ENCODE results near the gene ABCC5.
A peak's percentile ranks its signal among the peaks of the same experiment; 100 is the strongest.
"Not testable (repeated sequence)": the region's sequence is repeated elsewhere in the genome, so short reads cannot be mapped to it uniquely, and the experiment has no call there.

ABCC5 gene

GRCh38 chr3:184017672-184018423 lies at the start of gene ABCC5:
TSS of gene ABCC5 (minus strand) at chr3:184017884. CDS start at chr3:184014392, 3,492 bp downstream.
- H3K4me3 Mint-ChIP-seq: peak within 1 kb of the TSS; percentile 99
- DNase-seq (ENCODE audit: low spot score in 2 of 2) (peak; percentile 64 to 70), ATAC-seq (ENCODE audit: low read depth) (peak; percentile 93)
- H3K4me1 Mint-ChIP-seq: peaks cover 15% of the 10 kb centered on the region
- H3K27ac Mint-ChIP-seq: peak within 1 kb of the TSS; percentile 84
- H3K36me3 Mint-ChIP-seq: peaks cover 1% of the 10 kb centered on the region
- H3K27me3 Mint-ChIP-seq: peaks cover 10% of the 10 kb centered on the region
- no peaks in the 10 kb centered on the region for H3K9me3 Mint-ChIP-seq

GRCh38 chr3:184066211-184066610 lies 48.5 kb upstream of the ABCC5 start:
- H3K4me1 Mint-ChIP-seq: no peaks in the 10 kb centered on the region
- no peak for DNase-seq (ENCODE audit: low spot score in 2 of 2)
- peaks cover 14% of the 10 kb centered on the region for H3K27me3 Mint-ChIP-seq
- no peak overlapping the region for H3K27ac Mint-ChIP-seq
- ATAC-seq (ENCODE audit: low read depth): no peak
- no peak overlapping the region for H3K4me3 Mint-ChIP-seq
- H3K36me3 Mint-ChIP-seq: peaks cover 3% of the 10 kb centered on the region
- peaks cover 6% of the 10 kb centered on the region for H3K9me3 Mint-ChIP-seq

DNA sequence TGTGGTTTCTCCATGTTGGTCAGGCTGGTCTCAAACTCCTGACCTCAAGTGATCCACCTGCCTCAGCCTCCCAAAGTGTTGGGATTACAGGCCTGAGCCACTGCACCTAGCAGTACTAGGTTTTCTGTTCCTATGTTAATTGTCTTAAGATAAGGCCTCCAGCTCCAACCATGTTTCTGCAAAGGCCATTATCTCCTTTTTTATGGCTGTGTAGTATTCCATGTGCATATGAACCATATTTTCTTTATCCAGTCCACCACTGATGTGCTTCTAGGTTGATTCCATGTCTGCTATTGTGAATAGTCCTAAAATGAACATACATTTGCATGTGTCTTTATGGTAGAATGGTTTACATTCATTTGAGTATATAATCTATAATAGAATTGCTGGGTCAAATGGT lies 45.0 kb upstream of the ABCC5 start:
- ATAC-seq (ENCODE audit: low read depth): no peak
- DNase-seq (ENCODE audit: low spot score in 2 of 2): no peak
- no peaks in the 10 kb centered on the region for H3K4me1 Mint-ChIP-seq
- H3K27ac Mint-ChIP-seq: no peak overlapping the region
- H3K27me3 Mint-ChIP-seq: peaks cover 10% of the 10 kb centered on the region
- no peak overlapping the region for H3K4me3 Mint-ChIP-seq
- no peaks in the 10 kb centered on the region for H3K9me3 Mint-ChIP-seq
- H3K36me3 Mint-ChIP-seq: no peaks in the 10 kb centered on the region

DNA sequence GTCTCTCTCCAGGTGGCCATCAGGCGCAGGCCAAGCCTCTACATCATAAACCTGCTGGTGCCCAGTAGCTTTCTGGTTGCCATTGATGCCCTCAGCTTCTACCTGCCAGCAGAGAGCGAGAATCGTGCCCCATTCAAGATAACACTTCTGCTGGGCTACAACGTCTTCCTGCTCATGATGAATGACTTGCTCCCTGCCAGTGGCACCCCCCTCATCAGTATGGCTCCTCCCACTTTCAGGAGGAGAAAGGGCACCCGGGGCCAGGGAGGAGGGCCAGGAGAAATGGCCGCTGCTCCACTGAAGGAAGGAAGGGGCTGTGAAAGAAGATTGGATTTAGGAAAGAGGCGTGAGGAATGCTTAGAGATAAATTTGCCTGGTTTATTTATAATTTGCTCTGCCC lies 41.7 kb upstream of the ABCC5 start:
- no peaks in the 10 kb centered on the region for H3K4me1 Mint-ChIP-seq
- H3K27ac Mint-ChIP-seq: no peak overlapping the region
- H3K4me3 Mint-ChIP-seq: no peak overlapping the region
- DNase-seq (ENCODE audit: low spot score in 2 of 2): no peak
- no peaks in the 10 kb centered on the region for H3K9me3 Mint-ChIP-seq
- no peak for ATAC-seq (ENCODE audit: low read depth)
- no peaks in the 10 kb centered on the region for H3K36me3 Mint-ChIP-seq
- peaks cover 8% of the 10 kb centered on the region for H3K27me3 Mint-ChIP-seq

DNA sequence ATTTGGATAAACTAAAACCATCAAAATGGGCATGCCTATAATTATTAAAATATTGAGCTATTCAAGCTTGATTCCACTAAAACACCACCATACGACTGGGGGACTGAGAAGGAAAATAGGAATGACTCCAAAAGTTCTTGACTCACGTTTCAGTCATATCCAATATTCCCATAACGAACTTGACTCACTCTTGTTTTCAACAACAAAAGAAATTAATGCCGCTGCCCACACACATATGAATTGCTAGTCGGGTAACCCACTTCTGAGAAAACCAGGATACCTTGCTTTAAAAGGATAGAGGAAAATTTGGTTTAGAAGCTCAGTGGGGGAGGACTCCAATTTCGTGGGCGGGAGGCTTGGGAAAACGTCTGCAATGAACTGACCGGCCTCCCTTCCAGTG lies 40.3 kb upstream of the ABCC5 start:
- no peaks in the 10 kb centered on the region for H3K9me3 Mint-ChIP-seq
- no peak for ATAC-seq (ENCODE audit: low read depth)

DNA sequence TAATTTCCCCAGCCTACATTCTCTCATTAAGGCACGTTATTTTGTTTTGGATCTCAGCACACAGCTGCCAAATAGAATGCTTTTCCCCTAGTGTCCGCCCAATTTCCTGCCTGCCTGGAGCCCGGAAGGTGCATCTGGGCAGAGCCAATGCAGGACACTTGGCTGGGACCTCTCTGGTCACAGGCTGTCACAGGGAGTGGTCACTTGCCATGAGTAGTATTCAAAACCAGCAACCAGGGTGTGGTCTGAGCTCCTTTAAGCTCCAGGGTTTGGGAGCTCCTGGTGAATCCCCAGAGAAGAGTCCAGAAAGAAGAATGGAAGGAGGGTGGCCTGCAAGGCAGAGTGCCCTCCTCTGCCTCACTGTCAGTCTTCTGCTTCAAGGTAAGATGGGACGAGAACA lies 35.1 kb upstream of the ABCC5 start, which contains the start of gene HTR3C:
Gene HTR3C (plus strand): TSS at position 281 of the 400 bp plus-strand sequence. CDS start 34 bp downstream, at position 315.
- Mint-ChIP-seq H3K4me3 (no peak within 1 kb of the TSS), H3K27me3 (peaks cover 8% of the 10 kb centered on the region), H3K27ac (no peak within 1 kb of the TSS), H3K9me3 (no peaks in the 10 kb centered on the region), H3K4me1 (no peaks in the 10 kb centered on the region), H3K36me3 (no peaks in the 10 kb centered on the region)
- ATAC-seq (ENCODE audit: low read depth) (no peak), DNase-seq (ENCODE audit: low spot score in 2 of 2) (no peak)

More for the DNA sequence above, 40.3 kb upstream of the ABCC5 start:
- no peak for DNase-seq (ENCODE audit: low spot score in 2 of 2)
- no peaks in the 10 kb centered on the region for H3K36me3 Mint-ChIP-seq
- H3K27me3 Mint-ChIP-seq: peaks cover 10% of the 10 kb centered on the region
- H3K4me3 Mint-ChIP-seq: no peak overlapping the region
- no peaks in the 10 kb centered on the region for H3K4me1 Mint-ChIP-seq
- H3K27ac Mint-ChIP-seq: no peak overlapping the region

- Mint-ChIP-seq H3K27ac (no peak overlapping the region), H3K27me3 (peaks cover 8% of the 10 kb centered on the region), H3K4me1 (no peaks in the 10 kb centered on the region), H3K36me3 (no peaks in the 10 kb centered on the region), H3K9me3 (no peaks in the 10 kb centered on the region), H3K4me3 (no peak overlapping the region)
- DNase-seq (ENCODE audit: low spot score in 2 of 2) (no peak), ATAC-seq (ENCODE audit: low read depth) (no peak)
Measured at GRCh38 chr3:184050217-184050847, 32.6 kb upstream of the ABCC5 start.

- H3K4me1 Mint-ChIP-seq: no peaks in the 10 kb centered on the region
- H3K27ac Mint-ChIP-seq: no peak overlapping the region
- H3K4me3 Mint-ChIP-seq: no peak overlapping the region
- H3K27me3 Mint-ChIP-seq: peaks cover 7% of the 10 kb centered on the region
- ATAC-seq (ENCODE audit: low read depth) (no peak), DNase-seq (ENCODE audit: low spot score in 2 of 2) (no peak)
- no peaks in the 10 kb centered on the region for H3K36me3 Mint-ChIP-seq
- no peaks in the 10 kb centered on the region for H3K9me3 Mint-ChIP-seq
Measured at GRCh38 chr3:184045995-184046394, 28.3 kb upstream of the ABCC5 start.

- Mint-ChIP-seq H3K4me1 (no peaks in the 10 kb centered on the region), H3K9me3 (no peaks in the 10 kb centered on the region), H3K27me3 (peaks cover 4% of the 10 kb centered on the region), H3K4me3 (no peak overlapping the region), H3K36me3 (no peaks in the 10 kb centered on the region), H3K27ac (no peak overlapping the region)
- no peak for ATAC-seq (ENCODE audit: low read depth)
- DNase-seq (ENCODE audit: low spot score in 2 of 2): no peak
Measured at GRCh38 chr3:184042617-184043016, 24.9 kb upstream of the ABCC5 start.

DNA sequence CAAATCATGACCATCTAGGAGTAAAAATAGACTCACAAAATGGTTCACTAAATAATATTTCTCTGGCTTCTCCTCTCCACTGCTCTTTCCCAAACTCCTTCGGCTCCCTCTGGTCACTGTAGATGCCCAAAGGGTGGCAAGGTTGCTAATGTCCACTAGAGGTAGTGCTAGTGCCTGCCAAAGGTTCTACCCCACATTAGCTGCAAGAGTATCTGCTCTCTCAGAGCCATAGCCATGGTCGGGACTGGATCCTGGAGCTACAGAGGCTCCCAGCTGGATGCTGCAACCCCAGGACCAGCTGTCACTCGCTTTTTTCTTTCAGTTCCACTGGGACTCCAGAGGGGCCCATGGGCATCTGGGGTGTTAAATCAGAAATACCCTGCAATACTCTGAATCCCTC lies 22.3 kb upstream of the ABCC5 start:
- H3K27ac Mint-ChIP-seq: no peak overlapping the region
- ATAC-seq (ENCODE audit: low read depth) (no peak), DNase-seq (ENCODE audit: low spot score in 2 of 2) (no peak)
- no peaks in the 10 kb centered on the region for H3K9me3 Mint-ChIP-seq
- no peaks in the 10 kb centered on the region for H3K36me3 Mint-ChIP-seq
- H3K4me1 Mint-ChIP-seq: no peaks in the 10 kb centered on the region
- peaks cover 2% of the 10 kb centered on the region for H3K27me3 Mint-ChIP-seq
- H3K4me3 Mint-ChIP-seq: no peak overlapping the region

DNA sequence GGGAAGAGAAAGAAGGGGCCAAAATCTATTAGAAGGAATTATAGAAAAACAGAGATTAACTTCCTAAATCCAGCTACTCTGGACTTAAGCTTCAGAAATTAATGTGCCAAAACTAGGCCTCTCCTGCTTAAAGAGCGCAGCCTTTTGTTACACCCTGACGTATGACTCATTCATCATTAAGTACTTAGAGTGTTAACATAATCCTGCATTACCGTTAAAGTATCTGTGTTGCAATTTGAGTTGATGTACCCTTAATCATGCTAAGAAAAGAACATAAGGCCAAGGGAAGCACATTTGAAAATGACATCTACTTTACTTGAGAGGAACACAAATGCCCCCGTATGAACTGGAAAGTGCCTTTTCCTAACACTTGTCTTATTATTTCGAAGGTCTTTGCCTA lies 21.7 kb upstream of the ABCC5 start:
- Mint-ChIP-seq H3K4me1 (no peaks in the 10 kb centered on the region), H3K27me3 (peaks cover 2% of the 10 kb centered on the region), H3K4me3 (no peak overlapping the region), H3K36me3 (no peaks in the 10 kb centered on the region), H3K27ac (no peak overlapping the region), H3K9me3 (no peaks in the 10 kb centered on the region)
- no peak for DNase-seq (ENCODE audit: low spot score in 2 of 2)
- no peak for ATAC-seq (ENCODE audit: low read depth)

- not testable (repeated sequence) for DNase-seq (ENCODE audit: low spot score in 2 of 2); ATAC-seq (ENCODE audit: low read depth); H3K27me3 Mint-ChIP-seq; H3K9me3 Mint-ChIP-seq; H3K27ac Mint-ChIP-seq; H3K36me3 Mint-ChIP-seq; H3K4me1 Mint-ChIP-seq; H3K4me3 Mint-ChIP-seq
Measured at GRCh38 chr3:184038307-184038706, 20.6 kb upstream of the ABCC5 start.

DNA sequence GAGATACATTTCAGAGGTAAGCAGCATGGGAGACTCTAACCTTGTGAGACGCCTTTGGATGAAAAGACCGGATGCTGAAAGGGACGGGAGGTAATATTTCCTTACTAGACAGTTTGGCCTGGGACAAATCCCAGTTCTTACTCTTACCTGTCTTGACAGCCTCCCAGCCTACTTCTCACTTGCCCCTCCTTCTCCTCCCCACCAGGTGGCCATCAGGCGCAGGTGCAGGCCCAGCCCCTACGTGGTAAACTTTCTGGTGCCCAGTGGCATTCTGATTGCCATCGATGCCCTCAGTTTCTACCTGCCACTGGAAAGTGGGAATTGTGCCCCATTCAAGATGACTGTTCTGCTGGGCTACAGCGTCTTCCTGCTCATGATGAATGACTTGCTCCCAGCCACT lies 20.1 kb upstream of the ABCC5 start:
- H3K27me3 Mint-ChIP-seq: peaks cover 2% of the 10 kb centered on the region
- no peaks in the 10 kb centered on the region for H3K36me3 Mint-ChIP-seq
- H3K4me3 Mint-ChIP-seq: no peak overlapping the region
- DNase-seq (ENCODE audit: low spot score in 2 of 2) (no peak), ATAC-seq (ENCODE audit: low read depth) (no peak)
- H3K4me1 Mint-ChIP-seq: no peaks in the 10 kb centered on the region
- no peaks in the 10 kb centered on the region for H3K9me3 Mint-ChIP-seq
- no peak overlapping the region for H3K27ac Mint-ChIP-seq

DNA sequence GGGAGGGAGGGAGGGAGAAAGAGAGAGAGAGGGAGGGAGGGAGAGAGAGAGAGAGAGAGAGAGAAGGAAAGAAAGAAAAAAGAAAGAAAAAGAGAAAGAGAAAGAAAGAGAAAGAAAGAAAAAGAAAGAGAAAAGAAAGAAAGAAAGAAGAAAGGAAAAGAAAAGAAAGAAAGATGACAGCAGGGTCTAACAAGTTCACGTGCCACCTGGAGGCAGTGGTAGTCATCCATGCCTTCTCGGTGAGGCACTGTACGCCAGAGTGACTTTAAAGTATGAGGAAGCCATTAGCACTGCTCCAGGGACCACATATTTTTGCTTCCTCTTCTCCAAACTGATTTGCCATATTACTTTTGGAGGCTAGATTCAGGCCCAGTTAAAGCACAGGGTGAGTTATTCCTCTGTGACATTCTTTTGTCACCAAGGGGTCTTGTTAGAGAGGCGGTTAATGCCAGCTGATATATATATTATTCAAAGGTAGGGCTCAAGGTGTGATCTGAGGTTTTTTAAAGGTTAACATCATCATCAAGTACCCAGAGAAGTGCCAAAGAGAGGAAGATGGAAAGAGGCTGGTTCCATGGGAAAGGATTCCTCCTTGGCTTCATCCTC lies 13.6 kb upstream of the ABCC5 start, which contains the start of gene HTR3D:
Gene HTR3D (plus strand): TSS at position 556 of the 606 bp plus-strand sequence. CDS start 0 bp downstream, at position 556.
- H3K27me3 Mint-ChIP-seq: peaks cover 5% of the 10 kb centered on the region
- no peaks in the 10 kb centered on the region for H3K4me1 Mint-ChIP-seq
- no peak for DNase-seq (ENCODE audit: low spot score in 2 of 2)

More for the DNA sequence above, 13.6 kb upstream of the ABCC5 start, which contains the start of gene HTR3D:
- H3K27ac Mint-ChIP-seq: no peak within 1 kb of the TSS
- ATAC-seq (ENCODE audit: low read depth): no peak
- H3K4me3 Mint-ChIP-seq: no peak within 1 kb of the TSS
- no peaks in the 10 kb centered on the region for H3K9me3 Mint-ChIP-seq
- no peaks in the 10 kb centered on the region for H3K36me3 Mint-ChIP-seq
